CD4-positive, alpha-beta T cell treated with Interleukin-4 for 4 hours (primary cell): ENCODE results near the gene PDIA2.

ENCODE experiments used
- DNase-seq: peaks from one replicate; pipeline ENCODE4 v3.0.0-alpha.2; 2020

Gene PDIA2

DNA sequence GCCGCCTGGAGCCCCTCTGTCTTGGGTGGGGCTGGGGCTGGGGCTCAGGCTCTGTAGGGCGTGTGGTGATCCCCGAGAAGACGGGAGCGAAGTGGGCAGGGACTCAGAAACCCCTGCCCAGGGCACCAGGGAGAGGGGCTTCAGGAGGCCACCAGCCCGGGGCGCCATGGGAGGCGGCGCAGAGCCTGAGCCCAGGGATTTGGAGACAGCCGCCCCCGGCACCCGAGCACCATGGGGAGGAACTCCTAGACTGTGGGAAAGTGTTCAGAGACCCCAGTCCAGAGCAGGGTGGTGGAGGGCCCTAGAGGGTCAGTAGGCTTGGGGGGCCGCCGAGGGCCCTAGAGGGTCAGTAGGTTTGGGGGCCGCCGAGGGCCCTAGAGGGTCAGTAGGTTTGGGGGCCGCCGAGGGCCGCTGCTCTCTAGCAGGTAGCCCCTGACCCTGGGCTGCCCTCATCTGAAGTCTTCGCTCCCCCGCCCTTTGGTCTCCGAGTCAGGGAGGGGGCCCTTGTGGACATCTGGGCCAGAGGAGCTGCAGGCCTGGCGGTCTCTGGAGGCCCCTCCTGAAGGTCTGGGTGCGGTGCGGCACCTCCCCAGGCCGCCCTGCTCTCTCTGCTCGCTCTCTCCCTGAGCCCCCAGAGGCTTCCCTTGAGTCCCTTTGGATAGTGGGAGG, 1.8 kb upstream of the PDIA2 start:
- no peak for DNase-seq

DNA sequence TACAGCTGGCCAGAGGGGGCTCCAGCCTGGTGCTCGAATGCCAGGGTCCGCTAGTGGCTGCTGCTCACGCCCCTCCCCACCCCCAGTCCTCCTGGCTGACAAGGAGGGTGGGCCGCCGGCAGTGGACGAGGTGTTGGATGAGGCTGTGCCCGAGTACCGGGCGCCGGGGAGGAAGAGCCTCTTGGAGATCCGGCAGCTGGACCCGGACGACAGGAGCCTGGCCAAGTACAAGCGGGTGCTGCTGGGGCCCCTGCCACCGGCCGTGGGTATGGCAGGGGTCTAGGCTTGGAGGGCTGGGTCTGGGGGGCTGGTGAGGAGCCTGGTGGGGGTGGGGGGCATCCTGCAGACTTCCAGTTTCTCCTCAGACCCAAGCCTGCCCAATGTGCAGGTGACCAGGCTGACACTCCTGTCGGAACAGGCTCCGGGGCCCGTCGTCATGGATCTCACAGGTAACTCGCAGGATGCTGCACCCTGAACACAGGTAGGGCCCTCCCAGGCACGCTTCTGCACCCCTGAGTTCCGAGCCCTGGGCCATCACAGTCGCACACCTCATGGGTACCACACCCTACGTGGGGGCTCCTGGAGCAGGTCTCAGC, 1.2 kb upstream of the PDIA2 start:
- DNase-seq, result no peak

DNA sequence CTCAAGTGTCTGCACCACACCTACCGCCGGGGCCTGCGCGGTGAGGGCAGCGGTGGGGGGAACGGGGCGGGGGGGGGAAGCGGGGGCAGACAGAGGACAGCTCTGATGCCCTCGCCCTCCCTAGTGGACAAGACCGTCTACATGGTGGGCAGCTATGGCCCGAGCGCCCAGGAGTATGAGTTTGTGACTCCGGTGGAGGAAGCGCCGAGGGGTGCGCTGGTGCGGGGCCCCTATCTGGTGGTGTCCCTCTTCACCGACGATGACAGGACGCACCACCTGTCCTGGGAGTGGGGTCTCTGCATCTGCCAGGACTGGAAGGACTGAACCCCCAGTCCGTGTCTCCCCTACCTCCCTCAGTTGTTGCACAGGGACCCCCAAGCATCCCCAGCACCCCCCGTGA, 473 bp upstream of the PDIA2 start:
- DNase-seq, result no peak

GRCh38 chr16:284204-285120, 1.5 kb downstream of the PDIA2 start:
- DNase-seq, result no peak

DNA sequence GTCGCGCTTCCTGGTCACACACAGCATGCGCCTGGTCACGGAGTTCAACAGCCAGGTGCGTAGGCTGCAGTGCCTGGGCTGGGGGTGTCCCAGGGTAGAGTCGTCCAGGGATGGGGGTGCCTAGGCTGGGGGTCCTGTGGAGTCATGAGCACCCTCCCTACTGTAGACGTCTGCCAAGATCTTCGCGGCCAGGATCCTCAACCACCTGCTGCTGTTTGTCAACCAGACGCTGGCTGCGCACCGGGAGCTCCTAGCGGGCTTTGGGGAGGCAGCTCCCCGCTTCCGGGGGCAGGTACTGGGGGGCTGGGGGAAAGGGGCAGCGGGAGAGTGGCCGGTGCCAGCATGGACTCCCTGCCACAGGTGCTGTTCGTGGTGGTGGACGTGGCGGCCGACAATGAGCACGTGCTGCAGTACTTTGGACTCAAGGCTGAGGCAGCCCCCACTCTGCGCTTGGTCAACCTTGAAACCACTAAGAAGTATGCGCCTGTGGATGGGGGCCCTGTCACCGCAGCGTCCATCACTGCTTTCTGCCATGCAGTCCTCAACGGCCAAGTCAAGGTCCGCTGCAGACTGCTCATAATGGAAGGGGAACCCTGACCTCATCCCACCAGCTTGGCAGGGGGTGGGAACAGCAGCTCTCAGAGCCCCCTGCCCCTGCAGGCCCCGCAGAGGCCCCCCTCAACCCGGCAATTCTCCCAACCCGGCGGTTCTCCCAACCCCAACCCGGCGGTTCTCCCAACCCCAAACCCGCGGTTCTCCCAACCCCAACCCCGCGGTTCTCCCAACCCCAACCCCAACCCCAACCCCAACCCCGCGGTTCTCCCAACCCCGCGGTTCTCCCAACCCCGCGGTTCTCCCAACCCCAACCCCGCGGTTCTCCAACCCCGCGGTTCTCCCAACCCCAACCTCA, 2.4 kb downstream of the PDIA2 start:
- DNase-seq, result no peak

GRCh38 chr16:286491-287297, 3.7 kb downstream of the PDIA2 start:
- DNase-seq, result no peak

DNA sequence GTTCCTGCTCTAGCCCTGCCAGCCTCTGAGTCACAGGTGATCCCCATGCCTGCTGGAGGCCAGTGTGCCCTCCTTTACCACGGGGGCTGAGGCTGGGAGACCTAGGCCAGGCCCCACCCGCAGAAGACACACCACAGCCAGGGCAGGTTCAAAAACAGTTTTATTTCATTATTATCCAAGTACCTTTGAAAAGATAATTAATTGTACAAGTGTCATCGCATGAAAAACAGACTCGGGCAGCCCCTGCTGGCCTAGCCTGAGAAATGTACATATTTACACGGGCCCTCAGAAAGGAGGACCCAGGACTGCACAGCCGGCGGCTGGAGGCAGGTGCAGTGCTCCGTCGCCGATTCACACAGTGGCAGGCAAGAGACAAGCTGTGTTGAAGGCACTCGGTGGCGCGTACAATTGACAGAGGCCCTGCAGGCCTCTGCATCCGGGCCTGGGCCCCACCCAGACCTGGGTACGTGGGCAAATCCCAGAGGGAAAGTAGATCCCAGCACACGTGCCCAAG, 4.4 kb downstream of the PDIA2 start:
- no peak for DNase-seq

- no peak for DNase-seq
These were observed 5.3 kb downstream of the PDIA2 start for GRCh38 chr16:287981-288920.

DNA sequence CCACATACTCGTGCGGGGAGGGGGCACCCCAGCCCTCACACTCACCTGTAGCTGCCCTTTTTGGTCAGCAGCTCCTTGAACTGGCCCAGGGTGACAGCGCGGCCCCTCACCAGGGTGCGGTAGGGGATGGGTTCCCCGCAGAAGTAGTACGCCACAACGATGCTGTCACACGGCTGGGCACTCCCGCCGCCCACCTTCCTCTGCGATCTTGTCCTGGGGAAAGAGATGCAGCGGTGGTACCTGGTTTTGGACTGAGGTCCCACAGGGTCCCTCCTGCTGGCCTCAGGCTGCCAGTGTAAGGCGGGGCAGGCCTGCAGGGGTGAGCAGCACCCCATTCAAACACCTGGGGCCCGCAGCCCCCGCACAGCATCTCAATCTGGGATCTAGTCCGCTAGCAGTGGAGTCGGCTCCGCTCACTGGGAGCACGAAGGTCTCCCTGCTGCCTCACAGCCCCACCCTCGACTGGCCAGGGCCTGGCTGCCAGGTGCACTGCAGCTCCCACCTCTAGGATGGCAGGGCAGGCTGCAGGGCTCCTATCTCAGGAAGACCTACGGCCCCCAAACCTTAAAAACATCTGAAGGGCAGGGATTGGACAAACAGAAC, 6.5 kb downstream of the PDIA2 start:
- no peak for DNase-seq

DNA sequence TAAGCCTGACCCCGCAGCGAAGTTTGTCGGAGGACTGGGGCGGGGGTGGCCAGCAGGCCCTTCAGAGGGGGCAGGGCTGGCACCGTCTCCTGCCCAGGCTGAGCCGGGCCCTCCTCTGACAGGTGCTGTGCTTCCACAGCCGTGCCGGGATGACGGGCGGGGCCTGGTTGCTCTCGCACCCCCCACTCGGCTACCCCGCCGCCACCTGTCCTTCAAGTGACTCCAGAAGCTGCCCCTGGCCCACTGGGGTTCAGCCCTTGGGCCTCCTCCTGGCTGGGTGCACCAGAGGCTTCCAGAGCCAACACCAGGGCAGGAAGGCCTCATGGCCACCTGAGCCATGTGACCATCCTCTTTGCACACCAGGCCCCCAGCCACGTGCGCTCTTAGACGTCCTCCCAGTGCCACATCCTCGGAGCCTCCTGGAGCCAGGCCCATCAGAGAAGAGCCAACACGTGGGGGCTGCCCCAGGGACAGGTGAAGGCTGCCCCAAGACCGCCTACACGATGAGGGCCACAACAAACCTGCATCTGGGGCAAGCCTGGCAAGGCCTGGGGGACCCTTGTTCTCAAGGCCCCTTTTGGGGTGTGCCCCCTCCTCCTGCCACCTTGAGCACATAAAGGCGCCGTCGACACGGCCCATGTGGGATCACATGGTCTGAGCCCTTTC, 7.2 kb downstream of the PDIA2 start:
- no peak for DNase-seq

- no peak for DNase-seq
These were observed 7.9 kb downstream of the PDIA2 start for GRCh38 chr16:290681-291405.

DNA sequence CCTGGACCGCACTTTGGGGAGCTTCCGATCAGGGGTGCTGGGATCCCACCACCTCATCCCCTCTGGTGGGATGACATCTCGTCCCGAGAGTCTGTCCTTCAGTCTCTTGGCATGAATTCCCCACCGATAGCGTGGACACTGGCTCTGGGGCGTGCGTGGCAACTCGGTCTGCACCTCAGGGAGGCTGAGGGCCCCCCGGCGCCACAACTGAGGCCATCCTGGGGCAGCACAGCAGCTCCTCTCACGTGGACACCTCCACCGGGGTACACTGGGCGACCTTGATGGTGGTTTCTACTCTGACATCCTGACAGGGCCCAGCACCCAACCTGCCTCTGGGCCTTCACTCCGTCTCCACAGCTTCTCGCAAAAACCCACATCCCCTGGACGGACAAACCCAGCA, 8.6 kb downstream of the PDIA2 start:
- no peak for DNase-seq

DNA sequence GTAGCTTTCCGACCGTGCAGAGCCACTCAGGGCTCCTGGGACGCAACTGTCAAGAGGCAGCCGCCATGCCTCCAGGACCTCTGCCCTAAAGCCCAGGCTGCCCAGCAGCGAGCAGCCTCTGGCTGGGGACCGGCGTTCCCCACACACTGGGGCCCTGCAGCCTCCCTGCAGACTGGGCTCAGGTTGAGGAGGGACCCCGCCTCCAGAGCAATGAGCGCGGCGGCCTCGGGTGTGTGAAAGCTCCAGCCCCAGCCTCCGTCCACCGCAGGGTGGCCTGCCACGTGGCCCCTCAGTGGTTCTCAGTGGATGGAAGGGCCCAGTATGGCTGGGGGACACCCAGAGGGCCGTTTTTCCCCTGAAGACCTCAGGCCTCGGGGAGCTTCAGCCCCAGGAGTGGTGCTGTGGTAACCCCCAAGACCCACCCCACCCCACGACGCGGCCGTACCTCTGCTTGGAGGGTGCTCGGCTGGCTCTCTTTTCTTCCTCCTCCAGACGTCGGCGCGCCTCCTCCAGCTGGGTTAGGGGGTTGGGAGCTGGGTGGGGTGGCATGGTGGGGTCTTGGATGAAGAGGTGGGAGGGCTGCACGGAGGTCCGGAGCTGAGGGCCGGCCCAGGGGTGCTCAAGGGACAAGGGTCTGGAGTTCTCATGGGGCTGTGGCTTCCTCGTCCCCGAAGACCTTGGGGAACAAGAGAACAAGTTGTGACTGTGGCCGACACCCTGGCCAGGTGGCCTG, 10.2 kb downstream of the PDIA2 start:
- no peak for DNase-seq

DNA sequence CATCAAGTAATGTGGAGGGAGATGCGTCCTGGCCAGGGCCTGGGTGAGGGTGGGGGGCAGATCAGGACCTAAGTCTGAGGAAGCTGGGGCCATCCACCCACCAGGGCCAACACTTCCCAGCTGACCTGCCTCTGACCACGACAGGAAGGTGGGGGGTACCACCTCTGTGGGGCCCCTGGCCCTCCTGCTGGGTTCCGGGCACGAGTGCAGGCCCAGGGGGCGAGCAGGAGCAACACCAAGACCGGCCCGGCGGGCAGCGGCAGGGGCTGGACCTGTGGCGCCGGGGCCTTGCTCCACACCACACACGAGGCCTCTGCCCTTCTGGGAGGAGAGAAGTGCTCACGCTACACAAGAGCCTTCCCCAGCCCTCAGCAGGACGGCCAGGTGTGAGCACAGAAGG, 13.3 kb downstream of the PDIA2 start:
- DNase-seq, result no peak

DNA sequence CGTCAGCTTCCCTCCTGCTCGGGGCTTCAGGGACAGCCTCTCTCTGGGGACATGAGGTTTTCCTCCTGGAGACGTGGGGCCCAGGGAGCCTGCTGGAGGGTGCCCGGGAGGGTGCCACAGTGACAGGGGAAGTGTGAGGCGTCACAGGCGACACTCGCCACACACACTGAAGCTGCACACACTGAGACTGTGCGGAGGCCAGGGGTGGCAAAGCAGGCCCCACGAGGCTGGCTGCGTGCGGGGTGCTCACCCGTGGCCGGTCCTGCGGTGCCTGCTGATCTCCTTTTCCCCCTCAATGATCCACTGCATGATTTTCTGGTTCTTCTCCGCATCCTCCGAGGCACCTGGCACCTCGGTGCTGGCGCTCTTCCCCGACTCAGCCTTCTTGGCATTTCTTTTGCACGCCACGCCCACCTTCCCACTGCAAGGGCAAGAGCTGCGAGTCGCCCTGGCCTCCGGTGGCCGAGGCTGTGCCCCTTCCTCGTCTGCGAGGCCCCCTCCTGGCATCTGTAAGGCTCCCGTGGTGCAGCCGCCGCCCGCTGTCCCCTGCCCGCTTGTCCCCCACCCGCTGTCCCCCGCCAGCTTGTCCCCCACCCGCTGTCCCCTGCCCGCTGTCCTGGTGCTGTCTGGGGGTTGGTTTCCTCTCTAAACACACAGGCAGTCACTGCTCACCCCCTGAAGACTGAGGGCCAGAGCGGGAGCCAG, 14.0 kb downstream of the PDIA2 start:
- DNase-seq, result no peak

GRCh38 chr16:297832-298231, 14.9 kb downstream of the PDIA2 start:
- DNase-seq, result no peak

GRCh38 chr16:301235-301634, 18.3 kb downstream of the PDIA2 start:
- DNase-seq, result no peak

DNA sequence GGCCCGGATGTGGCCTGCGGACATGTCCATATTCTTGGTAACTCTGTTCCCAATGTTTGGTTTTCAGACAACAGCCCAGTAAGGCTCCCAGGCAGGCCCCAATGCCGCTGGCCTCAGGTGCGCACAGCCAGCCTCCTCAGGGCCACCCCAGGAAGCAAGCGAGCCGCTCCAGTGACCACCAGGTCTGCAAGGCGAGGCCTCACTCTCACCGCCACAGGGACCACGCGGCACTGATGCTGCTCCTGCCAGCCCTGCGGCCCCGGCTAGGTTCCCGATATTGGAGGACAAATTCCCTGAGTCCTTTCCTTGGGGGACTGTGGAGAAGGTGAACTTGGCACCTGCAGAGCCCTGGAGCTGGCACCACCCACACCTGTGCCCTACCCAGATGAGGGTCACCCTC, 19.0 kb downstream of the PDIA2 start:
- DNase-seq, result no peak
